ENCODE measurements around the gene HINT3. TPM values are rescaled to one million over a fixed set of nuclear protein-coding genes. Genes with fewer than 3 reads are reported as not detected.

HINT3 gene
- total and polyA plus RNA-seq, 2 experiments from 2014 or later: 1.8 to 8.0 TPM

DNA sequence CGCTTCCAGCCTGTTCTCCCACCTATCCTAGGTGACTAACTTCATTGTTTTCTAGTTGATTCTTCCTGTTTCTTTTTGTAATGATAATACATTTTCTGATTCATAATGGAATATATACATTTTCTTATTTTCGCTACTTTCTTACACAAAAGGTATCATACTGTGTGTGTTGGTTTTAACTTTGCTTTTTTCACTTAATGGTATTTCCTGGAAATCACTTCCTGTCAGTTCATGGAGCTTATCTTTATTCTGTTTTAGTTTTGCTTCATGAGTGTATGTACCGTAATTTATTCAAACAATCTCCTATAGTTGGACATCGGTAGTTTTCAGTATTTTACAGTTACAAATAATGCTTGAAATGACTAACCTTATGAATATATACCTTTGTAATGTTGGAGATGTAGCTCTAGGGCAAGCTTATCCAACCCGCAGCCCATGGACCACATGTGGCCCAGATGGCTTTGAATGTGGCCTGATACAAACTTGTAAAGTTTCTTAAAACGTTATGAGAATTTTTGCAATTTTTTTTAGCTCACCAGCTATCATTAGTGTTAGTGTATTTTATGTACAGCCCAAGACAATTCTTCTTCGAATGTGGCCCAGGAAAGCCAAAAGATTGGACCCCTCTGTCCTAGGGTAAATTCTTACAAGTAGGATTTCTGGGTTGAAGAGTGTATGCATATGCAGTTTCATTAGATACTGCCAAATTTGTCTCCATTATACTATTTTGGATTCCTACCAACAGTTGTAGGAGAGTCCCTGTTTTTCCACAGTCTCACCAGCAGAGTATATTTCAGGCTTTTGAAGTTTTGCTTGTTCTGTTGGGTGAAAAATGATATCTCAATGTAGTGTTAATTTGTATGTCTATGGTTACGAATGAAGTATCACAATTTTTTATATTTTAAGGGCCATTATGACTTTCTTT lies 46.4 kb downstream of the HINT3 start:
- ATAC-seq (no peak), DNase-seq (ENCODE audit: low spot score) (no peak)
- no peaks in the 10 kb centered on the region; the same call in 2 of the 3 replicates for H3K4me1 Mint-ChIP-seq
- Histone ChIP-seq H3K4me3 (no peak overlapping the region), H3F3A (replicated peaks; ENCODE audit: low read depth) (no peaks in the 10 kb centered on the region), H3K27ac (ENCODE audit: low read depth) (no peak overlapping the region), H4K20me1 (replicated peaks; ENCODE audit: insufficient read depth) (peaks cover 4% of the 10 kb centered on the region; the same call in 1 of the 2 replicates), H3K36me3 (ENCODE audit: insufficient read depth) (peaks cover 18% of the 10 kb centered on the region; the same call in 1 of the 2 replicates), H3K9me2 (ENCODE audit: insufficient read depth) (no peaks in the 10 kb centered on the region), H3K4me2 (no peak overlapping the region), H3K4me1 (ENCODE audit: insufficient read depth) (no peaks in the 10 kb centered on the region), H3K27me3 (ENCODE audit: insufficient read depth) (no peaks in the 10 kb centered on the region), H2AFZ (no peak overlapping the region), H3K79me2 (replicated peaks; ENCODE audit: insufficient read depth) (peaks cover 18% of the 10 kb centered on the region)
- H3K4me3 Mint-ChIP-seq: no peak overlapping the region
- TF ChIP-seq ZNF114 (CRISPR knock-in tag; IDR thresholded peaks at IDR 0.05) (no peak), CREB1 (CRISPR knock-in tag; IDR thresholded peaks at IDR 0.05; ENCODE audit: low read depth) (no peak), POLR2AphosphoS5 (IDR thresholded peaks at IDR 0.05; ENCODE audit: low read depth) (no peak), JUNB (IDR thresholded peaks at IDR 0.05; ENCODE audit: unreplicated experiment) (no peak), NANOG (IDR thresholded peaks at IDR 0.05; ENCODE audit: borderline replicate concordance) (no peak)
- TF ChIP-seq, protein P1, sequence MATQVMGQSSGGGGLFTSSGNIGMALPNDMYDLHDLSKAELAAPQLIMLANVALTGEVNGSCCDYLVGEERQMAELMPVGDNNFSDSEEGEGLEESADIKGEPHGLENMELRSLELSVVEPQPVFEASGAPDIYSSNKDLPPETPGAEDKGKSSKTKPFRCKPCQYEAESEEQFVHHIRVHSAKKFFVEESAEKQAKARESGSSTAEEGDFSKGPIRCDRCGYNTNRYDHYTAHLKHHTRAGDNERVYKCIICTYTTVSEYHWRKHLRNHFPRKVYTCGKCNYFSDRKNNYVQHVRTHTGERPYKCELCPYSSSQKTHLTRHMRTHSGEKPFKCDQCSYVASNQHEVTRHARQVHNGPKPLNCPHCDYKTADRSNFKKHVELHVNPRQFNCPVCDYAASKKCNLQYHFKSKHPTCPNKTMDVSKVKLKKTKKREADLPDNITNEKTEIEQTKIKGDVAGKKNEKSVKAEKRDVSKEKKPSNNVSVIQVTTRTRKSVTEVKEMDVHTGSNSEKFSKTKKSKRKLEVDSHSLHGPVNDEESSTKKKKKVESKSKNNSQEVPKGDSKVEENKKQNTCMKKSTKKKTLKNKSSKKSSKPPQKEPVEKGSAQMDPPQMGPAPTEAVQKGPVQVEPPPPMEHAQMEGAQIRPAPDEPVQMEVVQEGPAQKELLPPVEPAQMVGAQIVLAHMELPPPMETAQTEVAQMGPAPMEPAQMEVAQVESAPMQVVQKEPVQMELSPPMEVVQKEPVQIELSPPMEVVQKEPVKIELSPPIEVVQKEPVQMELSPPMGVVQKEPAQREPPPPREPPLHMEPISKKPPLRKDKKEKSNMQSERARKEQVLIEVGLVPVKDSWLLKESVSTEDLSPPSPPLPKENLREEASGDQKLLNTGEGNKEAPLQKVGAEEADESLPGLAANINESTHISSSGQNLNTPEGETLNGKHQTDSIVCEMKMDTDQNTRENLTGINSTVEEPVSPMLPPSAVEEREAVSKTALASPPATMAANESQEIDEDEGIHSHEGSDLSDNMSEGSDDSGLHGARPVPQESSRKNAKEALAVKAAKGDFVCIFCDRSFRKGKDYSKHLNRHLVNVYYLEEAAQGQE (IDR thresholded peaks at IDR 0.05; ENCODE audit: unreplicated experiment): no peak
- TF ChIP-seq, protein P2, sequence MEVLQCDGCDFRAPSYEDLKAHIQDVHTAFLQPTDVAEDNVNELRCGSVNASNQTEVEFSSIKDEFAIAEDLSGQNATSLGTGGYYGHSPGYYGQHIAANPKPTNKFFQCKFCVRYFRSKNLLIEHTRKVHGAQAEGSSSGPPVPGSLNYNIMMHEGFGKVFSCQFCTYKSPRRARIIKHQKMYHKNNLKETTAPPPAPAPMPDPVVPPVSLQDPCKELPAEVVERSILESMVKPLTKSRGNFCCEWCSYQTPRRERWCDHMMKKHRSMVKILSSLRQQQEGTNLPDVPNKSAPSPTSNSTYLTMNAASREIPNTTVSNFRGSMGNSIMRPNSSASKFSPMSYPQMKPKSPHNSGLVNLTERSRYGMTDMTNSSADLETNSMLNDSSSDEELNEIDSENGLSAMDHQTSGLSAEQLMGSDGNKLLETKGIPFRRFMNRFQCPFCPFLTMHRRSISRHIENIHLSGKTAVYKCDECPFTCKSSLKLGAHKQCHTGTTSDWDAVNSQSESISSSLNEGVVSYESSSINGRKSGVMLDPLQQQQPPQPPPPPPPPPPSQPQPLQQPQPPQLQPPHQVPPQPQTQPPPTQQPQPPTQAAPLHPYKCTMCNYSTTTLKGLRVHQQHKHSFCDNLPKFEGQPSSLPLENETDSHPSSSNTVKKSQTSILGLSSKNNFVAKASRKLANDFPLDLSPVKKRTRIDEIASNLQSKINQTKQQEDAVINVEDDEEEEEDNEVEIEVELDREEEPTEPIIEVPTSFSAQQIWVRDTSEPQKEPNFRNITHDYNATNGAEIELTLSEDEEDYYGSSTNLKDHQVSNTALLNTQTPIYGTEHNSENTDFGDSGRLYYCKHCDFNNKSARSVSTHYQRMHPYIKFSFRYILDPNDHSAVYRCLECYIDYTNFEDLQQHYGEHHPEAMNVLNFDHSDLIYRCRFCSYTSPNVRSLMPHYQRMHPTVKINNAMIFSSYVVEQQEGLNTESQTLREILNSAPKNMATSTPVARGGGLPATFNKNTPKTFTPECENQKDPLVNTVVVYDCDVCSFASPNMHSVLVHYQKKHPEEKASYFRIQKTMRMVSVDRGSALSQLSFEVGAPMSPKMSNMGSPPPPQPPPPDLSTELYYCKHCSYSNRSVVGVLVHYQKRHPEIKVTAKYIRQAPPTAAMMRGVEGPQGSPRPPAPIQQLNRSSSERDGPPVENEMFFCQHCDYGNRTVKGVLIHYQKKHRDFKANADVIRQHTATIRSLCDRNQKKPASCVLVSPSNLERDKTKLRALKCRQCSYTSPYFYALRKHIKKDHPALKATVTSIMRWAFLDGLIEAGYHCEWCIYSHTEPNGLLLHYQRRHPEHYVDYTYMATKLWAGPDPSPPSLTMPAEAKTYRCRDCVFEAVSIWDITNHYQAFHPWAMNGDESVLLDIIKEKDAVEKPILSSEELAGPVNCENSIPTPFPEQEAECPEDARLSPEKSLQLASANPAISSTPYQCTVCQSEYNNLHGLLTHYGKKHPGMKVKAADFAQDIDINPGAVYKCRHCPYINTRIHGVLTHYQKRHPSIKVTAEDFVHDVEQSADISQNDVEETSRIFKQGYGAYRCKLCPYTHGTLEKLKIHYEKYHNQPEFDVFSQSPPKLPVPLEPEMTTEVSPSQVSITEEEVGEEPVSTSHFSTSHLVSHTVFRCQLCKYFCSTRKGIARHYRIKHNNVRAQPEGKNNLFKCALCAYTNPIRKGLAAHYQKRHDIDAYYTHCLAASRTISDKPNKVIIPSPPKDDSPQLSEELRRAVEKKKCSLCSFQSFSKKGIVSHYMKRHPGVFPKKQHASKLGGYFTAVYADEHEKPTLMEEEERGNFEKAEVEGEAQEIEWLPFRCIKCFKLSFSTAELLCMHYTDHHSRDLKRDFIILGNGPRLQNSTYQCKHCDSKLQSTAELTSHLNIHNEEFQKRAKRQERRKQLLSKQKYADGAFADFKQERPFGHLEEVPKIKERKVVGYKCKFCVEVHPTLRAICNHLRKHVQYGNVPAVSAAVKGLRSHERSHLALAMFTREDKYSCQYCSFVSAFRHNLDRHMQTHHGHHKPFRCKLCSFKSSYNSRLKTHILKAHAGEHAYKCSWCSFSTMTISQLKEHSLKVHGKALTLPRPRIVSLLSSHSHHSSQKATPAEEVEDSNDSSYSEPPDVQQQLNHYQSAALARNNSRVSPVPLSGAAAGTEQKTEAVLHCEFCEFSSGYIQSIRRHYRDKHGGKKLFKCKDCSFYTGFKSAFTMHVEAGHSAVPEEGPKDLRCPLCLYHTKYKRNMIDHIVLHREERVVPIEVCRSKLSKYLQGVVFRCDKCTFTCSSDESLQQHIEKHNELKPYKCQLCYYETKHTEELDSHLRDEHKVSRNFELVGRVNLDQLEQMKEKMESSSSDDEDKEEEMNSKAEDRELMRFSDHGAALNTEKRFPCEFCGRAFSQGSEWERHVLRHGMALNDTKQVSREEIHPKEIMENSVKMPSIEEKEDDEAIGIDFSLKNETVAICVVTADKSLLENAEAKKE (CRISPR knock-in tag; IDR thresholded peaks at IDR 0.05): no peak
- TF ChIP-seq, protein P3, sequence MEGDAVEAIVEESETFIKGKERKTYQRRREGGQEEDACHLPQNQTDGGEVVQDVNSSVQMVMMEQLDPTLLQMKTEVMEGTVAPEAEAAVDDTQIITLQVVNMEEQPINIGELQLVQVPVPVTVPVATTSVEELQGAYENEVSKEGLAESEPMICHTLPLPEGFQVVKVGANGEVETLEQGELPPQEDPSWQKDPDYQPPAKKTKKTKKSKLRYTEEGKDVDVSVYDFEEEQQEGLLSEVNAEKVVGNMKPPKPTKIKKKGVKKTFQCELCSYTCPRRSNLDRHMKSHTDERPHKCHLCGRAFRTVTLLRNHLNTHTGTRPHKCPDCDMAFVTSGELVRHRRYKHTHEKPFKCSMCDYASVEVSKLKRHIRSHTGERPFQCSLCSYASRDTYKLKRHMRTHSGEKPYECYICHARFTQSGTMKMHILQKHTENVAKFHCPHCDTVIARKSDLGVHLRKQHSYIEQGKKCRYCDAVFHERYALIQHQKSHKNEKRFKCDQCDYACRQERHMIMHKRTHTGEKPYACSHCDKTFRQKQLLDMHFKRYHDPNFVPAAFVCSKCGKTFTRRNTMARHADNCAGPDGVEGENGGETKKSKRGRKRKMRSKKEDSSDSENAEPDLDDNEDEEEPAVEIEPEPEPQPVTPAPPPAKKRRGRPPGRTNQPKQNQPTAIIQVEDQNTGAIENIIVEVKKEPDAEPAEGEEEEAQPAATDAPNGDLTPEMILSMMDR (conservative IDR thresholded peaks at IDR 0.05; ENCODE audit: low read depth in 2 of 2): 0 out of 4 replicates have a peak, but pooled peaks of 1 of the 2 experiments have one; percentile 0
- no peaks in the 10 kb centered on the region for H3K9me3 Mint-ChIP-seq
- no peaks in the 10 kb centered on the region for H3K27me3 Mint-ChIP-seq (ENCODE audit: insufficient read depth, low read depth, poor library complexity)
- peaks cover 40% of the 10 kb centered on the region for H3K36me3 Mint-ChIP-seq (ENCODE audit: low read depth)
- H3K27ac Mint-ChIP-seq: no peak overlapping the region

Measured in GM23338 (cell line).